GM19193 (cell line): Measurements from ENCODE around the gene GRIP2.

ENCODE experiments used
- POLR2A ChIP-seq: IDR thresholded peaks from 4 replicates; pipeline ENCODE4 v1.6.1; 2011; ENCODE audit not compliant: insufficient read depth, insufficient read length; ENCODE audit errors: extremely low read depth

GRIP2 gene

GRCh38 chr3:14458434-14459275 is 81.5 kb downstream of the GRIP2 start:
- TF ChIP-seq POLR2A: no peak

GRCh38 chr3:14457999-14458398 is 82.1 kb downstream of the GRIP2 start:
- TF ChIP-seq POLR2A: no peak

GRCh38 chr3:14457481-14457880 is 82.7 kb downstream of the GRIP2 start:
- no peak for TF ChIP-seq POLR2A

GRCh38 chr3:14456794-14457193 is 83.3 kb downstream of the GRIP2 start:
- no peak for TF ChIP-seq POLR2A

- no peak for TF ChIP-seq POLR2A
These were observed 84.4 kb downstream of the GRIP2 start for GRCh38 chr3:14455571-14456317.

GRCh38 chr3:14454639-14455310 is 85.4 kb downstream of the GRIP2 start:
- TF ChIP-seq POLR2A: no peak

- TF ChIP-seq POLR2A: no peak
These were observed 86.1 kb downstream of the GRIP2 start for GRCh38 chr3:14453876-14454638.

- no peak for TF ChIP-seq POLR2A
These were observed 87.1 kb downstream of the GRIP2 start for GRCh38 chr3:14452740-14453710.

GRCh38 chr3:14451844-14452739 is 88.0 kb downstream of the GRIP2 start:
- no peak for TF ChIP-seq POLR2A

- TF ChIP-seq POLR2A: no peak
These were observed 89.1 kb downstream of the GRIP2 start for GRCh38 chr3:14450922-14451606.

- TF ChIP-seq POLR2A: no peak
These were observed 89.6 kb downstream of the GRIP2 start for GRCh38 chr3:14450506-14450905.
